Measurements from ENCODE around the gene RAB35. TPM values are rescaled to one million over a fixed set of nuclear protein-coding genes. Genes with fewer than 3 reads are reported as not detected.

The RAB35 gene
- 10 to 100 TPM; 17.5 to 28.2 (median 21.9) TPM for total RNA-seq

GRCh38 chr12:120116441-120116791, at the start of gene RAB35:
RAB35 (minus strand) TSS chr12:120116753; CDS start chr12:120116650, 103 bp downstream.
- TF ChIP-seq CTCF (IDR thresholded peaks at IDR 0.05; ENCODE audit: low read depth) = no peak

GRCh38 chr12:120164293-120164692, 47.7 kb upstream of the RAB35 start:
- no peak for TF ChIP-seq CTCF (IDR thresholded peaks at IDR 0.05; ENCODE audit: low read depth)

- TF ChIP-seq CTCF (IDR thresholded peaks at IDR 0.05; ENCODE audit: low read depth) = no peak
Observed at GRCh38 chr12:120162763-120163162, 46.2 kb upstream of the RAB35 start.

- TF ChIP-seq CTCF (IDR thresholded peaks at IDR 0.05; ENCODE audit: low read depth) = no peak
Observed at GRCh38 chr12:120161852-120162251, 45.3 kb upstream of the RAB35 start.

- no peak for TF ChIP-seq CTCF (IDR thresholded peaks at IDR 0.05; ENCODE audit: low read depth)
Observed at GRCh38 chr12:120159509-120160237, 43.1 kb upstream of the RAB35 start.

- TF ChIP-seq CTCF (IDR thresholded peaks at IDR 0.05; ENCODE audit: low read depth) = no peak
Observed at GRCh38 chr12:120158351-120158750, 41.8 kb upstream of the RAB35 start.

- no peak for TF ChIP-seq CTCF (IDR thresholded peaks at IDR 0.05; ENCODE audit: low read depth)
Observed at GRCh38 chr12:120157678-120158077, 41.1 kb upstream of the RAB35 start.

Measured in subcutaneous adipose tissue (tissue), 4 donors.